Pancreas (tissue), 10 donors: ENCODE results near the gene MGST2. TPM values are rescaled to one million over a fixed set of nuclear protein-coding genes. Genes with fewer than 3 reads are reported as not detected.

Experiments used
- ATAC-seq, 4 donors: fragments of 200-7000 bp; cut with Tn5 transposase; one replicate each; pipeline versions ENCODE4 v1.8.0 to v1.9.1; 2020; ENCODE audit warnings: mild to moderate bottlenecking in 4 of 4, moderate library complexity in 4 of 4
- DNase-seq, 6 donors: peaks; one replicate each; pipeline ENCODE4 v3.0.0-alpha.2; 2020
- FAIRE-seq: peaks from 2 replicates; lab custom pipeline; 2012; peaks lifted over from hg19 to GRCh38; lab: Jason Lieb, UNC
- H3K27ac ChIP-seq, 4 donors: fragments of 200-600 bp; sonication (generic); 1 replicate in 3 of 4; 2 replicates in 1 of 4; pipeline versions ENCODE4 v1.5.0 to v1.8.0; 2020
- H3K27me3 ChIP-seq, 4 donors: fragments of 200-600 bp; one replicate each; pipeline ENCODE4 v1.8.0; 2021
- H3K36me3 ChIP-seq, 3 donors: fragments of 200-600 bp; sonication (generic) in 1 of 3; one replicate each; pipeline versions ENCODE4 v1.5.0 to v1.8.0; 2020 to 2021
- H3K4me1 ChIP-seq, 3 donors: fragments of 200-600 bp; one replicate each; pipeline ENCODE4 v1.8.0; 2021
- H3K4me3 ChIP-seq, 4 donors: fragments of 200-600 bp; sonication (generic) in 2 of 4; one replicate each; pipeline versions ENCODE4 v1.5.0 to v1.8.0; 2020 to 2021
- H3K9me3 ChIP-seq, 4 donors: fragments of 200-600 bp; one replicate each; pipeline ENCODE4 v1.8.0; 2021
- CTCF ChIP-seq, 4 donors: fragments of 200-600 bp; sonication (generic) in 3 of 4; IDR thresholded peaks; one replicate each; pipeline versions ENCODE4 v1.5.0 to v1.8.0; 2021; ENCODE audit warnings: antibody characterized with exemption in 4 of 4
- WGBS, 2 donors: extraction: QIAGEN DNeasy Blood & Tissue Kit; methylation state at CpG; one replicate each; pipeline ENCODE4 v1.1.7; 2013; 5-methylcytosine and 5-hydroxymethylcytosine counted together
- intact Hi-C, 3 donors: fragments of 100-400 bp; cut with DNase I; formaldehyde crosslinking; loops; one replicate each; pipeline versions ENCODE4 v1.11.1 to v1.14.2; 2022
- polyA plus RNA-seq, 2 donors: library from polyadenylated mRNA; stranded (reverse); fragments of 200-250 nt; gene quantifications; one replicate each; pipeline ENCODE4 v1.2.3, GENCODE V29; 2013
- total RNA-seq, 6 donors: library from RNA; stranded (reverse); fragmentation: NEBNext Ultra II Directional in 4 of 6; extraction: Animal tissue kit (Norgen Biotek cat#: 25700) in 4 of 6; gene quantifications; one replicate each; pipeline versions ENCODE4 v1.2.1 to v1.2.4, GENCODE V29; 2021 to 2023
- donor health status: healthy with polysubstance abuse.
- donor health status: DM: no; HTN: no; CAD: no; lungs with moderate emphysema.
- donor health status: DM: no; HTN: no; CAD: no.
- donor health status: control.
- donor health status: control.
- donor health status: Bipolar disorder and iron deficiency.
- donor health status: DM: yes; HTN: yes; CAD: no.
- donor health status: DM: no; HTN: no; CAD: no.
- donor health status: DM: no; HTN: no; CAD: no.
- donor health status: DM: yes; HTN: yes; CAD: no.

The MGST2 gene
- total and polyA plus RNA-seq, 8 donors: 23.9 to 60.8 (median 33.2) TPM

GRCh38 chr4:139721789-139722188, 56.2 kb downstream of the MGST2 start:
- intact Hi-C loops: no loop called here
- H3K9me3 ChIP-seq: no peaks in the 10 kb centered on the region
- H3K27ac ChIP-seq: no peak overlapping the region
- FAIRE-seq (peak; percentile 5), ATAC-seq (no peak), DNase-seq (no peak)
- no peaks in the 10 kb centered on the region for H3K27me3 ChIP-seq
- 72 to 73% methylated on average over 4 of the region's 4 CpGs for WGBS, 2 donors
- no peak overlapping the region for H3K4me3 ChIP-seq
- no peak for TF ChIP-seq CTCF (IDR thresholded peaks at IDR 0.05)
- H3K36me3 ChIP-seq: peaks cover 0 to 11% (median 0%) of the 10 kb centered on the region in 3 donors
- H3K4me1 ChIP-seq: no peaks in the 10 kb centered on the region

- DNase-seq (no peak), ATAC-seq (no peak), FAIRE-seq (no peak)
- intact Hi-C loops: no loop called here
- Histone ChIP-seq H3K9me3 (no peaks in the 10 kb centered on the region), H3K36me3 (no peaks in the 10 kb centered on the region), H3K27ac (no peak overlapping the region), H3K27me3 (no peaks in the 10 kb centered on the region), H3K4me1 (peaks cover 0 to 12% (median 5%) of the 10 kb centered on the region in 3 donors), H3K4me3 (no peak overlapping the region)
- WGBS, 2 donors: 70 to 74% methylated on average over 2 of the region's 2 CpGs
- no peak for TF ChIP-seq CTCF (IDR thresholded peaks at IDR 0.05)
Measured at GRCh38 chr4:139725236-139725635, 59.6 kb downstream of the MGST2 start.

DNA sequence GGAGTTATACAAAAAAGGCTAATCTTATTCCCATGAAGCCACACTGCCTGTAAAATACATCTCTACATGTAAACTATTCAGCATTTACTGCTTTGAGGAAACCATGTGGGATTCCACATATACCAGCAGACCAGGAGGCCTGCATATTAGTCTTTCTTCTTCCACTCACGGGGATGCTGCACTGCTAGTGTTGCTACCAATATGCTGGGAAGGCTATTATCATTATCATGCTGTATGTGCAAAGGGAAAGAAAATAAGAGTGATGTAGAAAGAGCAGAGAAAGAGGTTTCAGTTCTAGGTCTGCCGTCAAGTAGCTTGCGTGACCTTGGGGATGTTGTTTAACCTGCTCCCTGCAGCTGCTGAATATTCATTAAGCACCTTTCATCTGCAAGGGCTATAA, 61.0 kb downstream of the MGST2 start:
- ATAC-seq: no peak
- intact Hi-C loops: no loop called here
- Histone ChIP-seq H3K4me1 (peaks cover 0 to 12% (median 5%) of the 10 kb centered on the region in 3 donors), H3K27ac (no peak overlapping the region), H3K27me3 (no peaks in the 10 kb centered on the region), H3K4me3 (no peak overlapping the region), H3K36me3 (no peaks in the 10 kb centered on the region), H3K9me3 (no peaks in the 10 kb centered on the region)
- no peak for TF ChIP-seq CTCF (IDR thresholded peaks at IDR 0.05)
- DNase-seq: no peak
- no peak for FAIRE-seq
- 56 to 67% methylated on average over 3 of the region's 3 CpGs for WGBS, 2 donors

DNA sequence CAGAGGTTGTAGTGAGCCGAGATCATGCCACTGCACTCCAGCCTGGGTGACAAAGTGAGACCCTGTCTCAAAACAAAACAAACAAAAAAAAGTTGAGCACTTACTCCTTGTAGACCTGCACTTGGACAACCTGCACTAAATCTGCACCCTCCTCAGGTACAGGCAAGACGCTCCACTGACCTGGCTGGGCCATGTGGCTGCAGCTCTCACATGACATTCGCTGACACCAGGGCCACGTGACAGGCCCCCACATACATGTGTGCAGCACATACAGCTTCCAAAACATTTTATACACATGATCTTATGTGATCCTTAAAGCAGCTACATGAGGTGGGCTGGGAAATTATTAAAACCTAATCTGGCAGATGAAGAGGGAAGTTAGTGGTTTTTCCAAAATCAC, 62.5 kb downstream of the MGST2 start:
- Histone ChIP-seq H3K27me3 (no peaks in the 10 kb centered on the region), H3K27ac (peak overlapping the region; percentile 43 to 58 (median 48)), H3K4me1 (peaks cover 2 to 19% (median 18%) of the 10 kb centered on the region in 3 donors), H3K9me3 (no peaks in the 10 kb centered on the region), H3K4me3 (no peak overlapping the region), H3K36me3 (no peaks in the 10 kb centered on the region)
- 68 to 73% methylated on average over 4 of the region's 4 CpGs for WGBS, 2 donors
- no peak for TF ChIP-seq CTCF (IDR thresholded peaks at IDR 0.05)
- FAIRE-seq (no peak), DNase-seq (no peak), ATAC-seq (peak in 3 of 4 donors; percentile 11 to 33 (median 22))
- intact Hi-C loops: no loop called here

DNA sequence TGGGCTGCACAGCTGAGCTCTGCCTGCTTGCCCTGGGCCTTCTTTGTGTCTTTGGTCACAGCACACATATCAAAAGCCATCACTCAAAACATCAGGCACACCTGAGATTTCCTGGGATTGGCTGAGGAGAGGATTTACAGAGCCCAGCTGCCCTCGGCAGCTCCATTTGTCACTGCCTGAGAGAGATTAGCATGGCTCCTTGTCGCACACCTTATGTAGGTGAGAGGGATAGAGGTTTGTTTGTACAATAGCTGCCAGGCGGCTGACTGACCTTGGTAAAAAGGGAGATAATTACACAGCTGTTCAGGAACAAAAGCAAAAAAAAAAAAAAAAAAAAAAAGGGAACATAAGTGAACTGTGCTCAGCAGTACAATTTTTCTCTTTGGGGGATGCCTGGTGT, 63.2 kb downstream of the MGST2 start:
- H3K4me1 ChIP-seq: peaks cover 9 to 25% (median 24%) of the 10 kb centered on the region in 3 donors
- peak; percentile 90 to 95 (median 94) for ATAC-seq
- WGBS, 2 donors: 12 to 19% methylated on average over 3 of the region's 3 CpGs
- no peak for TF ChIP-seq CTCF (IDR thresholded peaks at IDR 0.05)
- H3K4me3 ChIP-seq: no peak overlapping the region
- H3K27me3 ChIP-seq: no peaks in the 10 kb centered on the region
- peak in 5 of 6 donors; percentile 70 to 87 (median 76) for DNase-seq
- H3K36me3 ChIP-seq: no peaks in the 10 kb centered on the region
- FAIRE-seq: no peak
- peak overlapping the region; percentile 43 to 58 (median 48) for H3K27ac ChIP-seq
- H3K9me3 ChIP-seq: no peaks in the 10 kb centered on the region
- intact Hi-C loops: no loop called here
